ENCODE data around the gene DYRK1B. TPM values are rescaled to one million over a fixed set of nuclear protein-coding genes. Genes with fewer than 3 reads are reported as not detected.

DYRK1B gene
- total and polyA plus RNA-seq, 7 donors = 6.6 to 11.4 (median 8.6) TPM

DNA sequence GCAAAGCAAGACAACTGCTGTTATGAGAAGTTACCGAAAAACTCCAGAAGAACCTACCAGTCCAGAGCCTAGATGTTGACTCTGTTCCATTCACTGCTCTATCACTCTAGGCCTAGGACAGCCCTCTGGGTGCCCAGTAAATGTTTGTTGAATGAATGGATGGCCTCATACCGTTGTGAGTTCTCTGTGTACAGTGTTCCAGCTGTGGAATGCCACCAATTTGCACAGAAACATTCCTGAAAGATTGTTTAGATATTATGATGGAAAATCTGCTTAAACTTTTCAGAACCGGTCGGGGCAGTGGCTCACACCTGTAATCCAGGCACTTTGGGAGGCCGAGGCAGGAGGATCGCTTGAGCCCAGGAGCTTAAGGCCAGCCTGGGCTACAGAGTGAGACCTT, 13.6 kb upstream of the DYRK1B start:
- Histone ChIP-seq H3K9me3 (no peaks in the 10 kb centered on the region), H3K36me3 (no peaks in the 10 kb centered on the region), H3K27me3 (no peaks in the 10 kb centered on the region), H3K4me3 (no peak overlapping the region), H3K4me1 (peaks cover 0 to 40% (median 31%) of the 10 kb centered on the region in 4 donors), H3K27ac (peak overlapping the region in 2 of 4 donors; percentile 78 to 90)
- intact Hi-C loops (cut with DNase I) = loop anchor here (2.0 to 5.0 kb wide), 2 partner anchors 23 to 150 kb away; partner anchors contain the start of gene ZNF546
- TF ChIP-seq POLR2A (IDR thresholded peaks at IDR 0.05) = no peak
- TF ChIP-seq, protein P1, sequence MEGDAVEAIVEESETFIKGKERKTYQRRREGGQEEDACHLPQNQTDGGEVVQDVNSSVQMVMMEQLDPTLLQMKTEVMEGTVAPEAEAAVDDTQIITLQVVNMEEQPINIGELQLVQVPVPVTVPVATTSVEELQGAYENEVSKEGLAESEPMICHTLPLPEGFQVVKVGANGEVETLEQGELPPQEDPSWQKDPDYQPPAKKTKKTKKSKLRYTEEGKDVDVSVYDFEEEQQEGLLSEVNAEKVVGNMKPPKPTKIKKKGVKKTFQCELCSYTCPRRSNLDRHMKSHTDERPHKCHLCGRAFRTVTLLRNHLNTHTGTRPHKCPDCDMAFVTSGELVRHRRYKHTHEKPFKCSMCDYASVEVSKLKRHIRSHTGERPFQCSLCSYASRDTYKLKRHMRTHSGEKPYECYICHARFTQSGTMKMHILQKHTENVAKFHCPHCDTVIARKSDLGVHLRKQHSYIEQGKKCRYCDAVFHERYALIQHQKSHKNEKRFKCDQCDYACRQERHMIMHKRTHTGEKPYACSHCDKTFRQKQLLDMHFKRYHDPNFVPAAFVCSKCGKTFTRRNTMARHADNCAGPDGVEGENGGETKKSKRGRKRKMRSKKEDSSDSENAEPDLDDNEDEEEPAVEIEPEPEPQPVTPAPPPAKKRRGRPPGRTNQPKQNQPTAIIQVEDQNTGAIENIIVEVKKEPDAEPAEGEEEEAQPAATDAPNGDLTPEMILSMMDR (IDR thresholded peaks at IDR 0.05) = no peak
- TF ChIP-seq POLR2AphosphoS5 (IDR thresholded peaks at IDR 0.05) = no peak
- TF ChIP-seq EP300 (IDR thresholded peaks at IDR 0.05) = no peak
- 88 to 92% methylated on average over 6 of the region's 6 CpGs for WGBS, 2 donors
- DNase-seq = no peak

DNA sequence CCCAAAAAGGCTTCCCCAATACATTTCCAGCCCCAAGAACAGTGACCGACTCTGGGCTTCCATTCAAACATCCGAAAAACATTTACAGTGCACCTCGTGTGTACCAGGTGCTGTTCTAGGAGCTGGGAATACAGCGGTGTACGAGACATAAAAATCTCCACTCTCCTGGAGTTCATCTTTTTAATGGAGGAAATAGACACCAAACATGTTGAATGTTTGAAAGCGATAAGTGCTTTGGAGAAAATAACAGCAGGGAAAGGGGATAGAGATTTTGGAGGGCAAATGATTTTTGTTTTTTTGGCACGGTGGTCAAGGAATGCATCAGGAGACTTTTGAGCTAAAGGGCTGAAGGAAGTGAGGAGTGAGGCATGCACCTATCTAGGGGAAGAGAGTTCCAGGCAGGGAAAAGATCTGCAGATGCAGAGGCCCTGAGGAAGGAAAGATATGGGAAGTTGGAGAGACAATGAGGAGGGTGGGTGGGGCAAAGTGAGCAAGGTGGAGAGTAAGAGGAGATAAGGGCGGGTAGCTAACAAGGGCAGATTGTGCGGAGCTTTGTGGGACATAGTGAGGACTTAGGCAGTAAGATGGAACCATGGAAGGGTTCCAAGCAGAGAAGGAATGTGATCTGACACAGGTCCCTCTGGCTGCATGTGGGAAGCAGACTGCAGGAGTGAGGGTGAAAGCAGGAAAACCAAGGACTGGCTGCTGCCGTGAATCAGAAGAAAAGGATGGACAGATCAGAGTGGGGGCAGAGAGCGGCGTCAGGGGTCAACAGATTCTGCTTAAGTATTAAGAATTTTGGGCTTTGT, 12.9 kb upstream of the DYRK1B start:
- intact Hi-C loops (cut with DNase I) = loop anchor here (1.0 to 5.0 kb wide), 4 partner anchors 22 to 150 kb away; partner anchors contain the start of gene ZNF546
- peak overlapping the region; percentile 78 to 90 (median 87) for H3K27ac ChIP-seq
- 29 to 49% methylated on average over 12 of the region's 12 CpGs for WGBS, 2 donors
- no peak for TF ChIP-seq POLR2AphosphoS5 (IDR thresholded peaks at IDR 0.05)
- no peak for TF ChIP-seq POLR2A (IDR thresholded peaks at IDR 0.05)
- TF ChIP-seq, protein P1 (IDR thresholded peaks at IDR 0.05) = no peak
- no peak for TF ChIP-seq EP300 (IDR thresholded peaks at IDR 0.05)
- DNase-seq = no peak
- peak overlapping the region; percentile 80 to 92 (median 86) for H3K4me3 ChIP-seq
- H3K9me3 ChIP-seq = no peaks in the 10 kb centered on the region
- H3K4me1 ChIP-seq = peaks cover 0 to 40% (median 32%) of the 10 kb centered on the region in 4 donors
- H3K27me3 ChIP-seq = no peaks in the 10 kb centered on the region
- no peaks in the 10 kb centered on the region for H3K36me3 ChIP-seq

DNA sequence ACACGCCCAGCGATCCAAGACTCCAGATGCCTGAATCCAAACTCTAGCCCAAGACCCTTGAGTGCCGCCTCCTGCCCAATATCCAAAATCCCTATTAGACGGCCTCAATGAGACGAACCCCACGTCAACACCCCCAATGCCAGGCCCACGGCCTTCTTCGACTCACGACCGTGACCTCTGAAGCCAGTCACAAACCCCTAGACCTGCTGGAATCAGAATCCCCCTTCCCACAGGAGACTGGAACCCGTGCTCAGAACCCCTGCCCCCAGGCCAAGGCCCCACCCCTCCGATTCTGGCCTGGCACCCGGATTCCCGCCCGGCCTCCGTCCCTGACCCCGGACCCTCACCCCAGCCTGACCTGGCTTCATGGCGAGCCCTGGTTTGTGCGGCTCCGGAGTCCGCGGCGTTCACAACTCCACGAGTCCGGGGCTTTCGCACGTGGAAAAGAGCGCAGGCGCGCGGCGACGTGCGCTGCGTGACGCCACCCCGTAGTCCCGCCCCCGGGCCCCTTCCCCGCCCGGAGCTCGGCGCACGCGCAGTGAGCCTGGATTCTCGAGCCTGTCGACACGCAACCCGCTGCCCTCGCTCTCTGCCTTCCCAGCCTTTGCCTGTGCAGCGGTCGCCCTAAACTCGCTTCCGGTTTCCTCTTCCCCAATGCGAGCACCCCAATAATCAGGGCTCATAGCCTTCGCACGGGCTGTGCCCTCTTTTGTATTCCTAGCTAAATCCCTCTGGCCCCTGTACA, 12.1 kb upstream of the DYRK1B start, which contains the start of gene FBL:
FBL (minus strand) TSS at position 447 of the 745 bp plus-strand sequence; CDS start at position 368, 79 bp downstream.
- peak within 1 kb of the TSS; percentile 80 to 92 (median 86) for H3K4me3 ChIP-seq
- H3K27me3 ChIP-seq = no peaks in the 10 kb centered on the region
- WGBS, 2 donors = 0% methylated on average over 57 of the region's 57 CpGs
- peak; percentile 97 for DNase-seq
- TF ChIP-seq, protein P1 (IDR thresholded peaks at IDR 0.05) = no peak
- TF ChIP-seq POLR2A (IDR thresholded peaks at IDR 0.05) (peak in 1 of 2 donors; percentile 59), EP300 (IDR thresholded peaks at IDR 0.05) (no peak), POLR2AphosphoS5 (IDR thresholded peaks at IDR 0.05) (peak; percentile 86 to 92 (median 90))
- H3K27ac ChIP-seq = peak within 1 kb of the TSS; percentile 78 to 90 (median 87)
- intact Hi-C loops (cut with DNase I) = loop anchor here (1.0 to 5.0 kb wide), 4 partner anchors 21 to 151 kb away; partner anchors contain the start of gene ZNF546
- H3K4me1 ChIP-seq = peaks cover 0 to 40% (median 32%) of the 10 kb centered on the region in 4 donors
- H3K36me3 ChIP-seq = no peaks in the 10 kb centered on the region
- H3K9me3 ChIP-seq = no peaks in the 10 kb centered on the region

DNA sequence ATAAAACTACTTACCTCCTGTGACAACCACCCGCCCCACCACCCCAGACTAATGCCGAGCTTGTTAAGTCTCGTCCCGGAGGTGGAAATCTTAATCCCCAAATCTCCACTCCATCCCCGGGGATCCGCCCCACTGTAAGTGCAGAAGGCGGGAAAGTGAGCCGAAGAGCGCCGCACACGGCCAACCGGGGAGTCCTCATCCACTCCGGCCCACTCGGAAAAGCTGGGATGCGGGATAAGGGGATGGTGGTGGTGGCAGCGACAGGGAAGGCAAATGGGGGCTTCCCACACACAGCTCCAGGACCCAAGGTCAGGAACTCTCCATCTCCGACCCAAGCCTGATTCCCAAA, 11.6 kb upstream of the DYRK1B start:
- TF ChIP-seq POLR2A (IDR thresholded peaks at IDR 0.05) (no peak), EP300 (IDR thresholded peaks at IDR 0.05) (no peak), POLR2AphosphoS5 (IDR thresholded peaks at IDR 0.05) (no peak)
- TF ChIP-seq, protein P1 (IDR thresholded peaks at IDR 0.05) = no peak
- Histone ChIP-seq H3K36me3 (no peaks in the 10 kb centered on the region), H3K4me3 (peak overlapping the region; percentile 80 to 92 (median 86)), H3K4me1 (peaks cover 0 to 40% (median 32%) of the 10 kb centered on the region in 4 donors), H3K27ac (peak overlapping the region; percentile 78 to 90 (median 87)), H3K27me3 (no peaks in the 10 kb centered on the region), H3K9me3 (no peaks in the 10 kb centered on the region)
- no peak for DNase-seq
- WGBS, 2 donors = 1% methylated on average over 17 of the region's 17 CpGs
- intact Hi-C loops (cut with DNase I) = loop anchor here (5.0 kb wide), 1 partner anchor 152 kb away; the partner anchor contains the start of gene ZNF546
